ENCODE measurements around the gene TRIM65.

TRIM65 gene

DNA sequence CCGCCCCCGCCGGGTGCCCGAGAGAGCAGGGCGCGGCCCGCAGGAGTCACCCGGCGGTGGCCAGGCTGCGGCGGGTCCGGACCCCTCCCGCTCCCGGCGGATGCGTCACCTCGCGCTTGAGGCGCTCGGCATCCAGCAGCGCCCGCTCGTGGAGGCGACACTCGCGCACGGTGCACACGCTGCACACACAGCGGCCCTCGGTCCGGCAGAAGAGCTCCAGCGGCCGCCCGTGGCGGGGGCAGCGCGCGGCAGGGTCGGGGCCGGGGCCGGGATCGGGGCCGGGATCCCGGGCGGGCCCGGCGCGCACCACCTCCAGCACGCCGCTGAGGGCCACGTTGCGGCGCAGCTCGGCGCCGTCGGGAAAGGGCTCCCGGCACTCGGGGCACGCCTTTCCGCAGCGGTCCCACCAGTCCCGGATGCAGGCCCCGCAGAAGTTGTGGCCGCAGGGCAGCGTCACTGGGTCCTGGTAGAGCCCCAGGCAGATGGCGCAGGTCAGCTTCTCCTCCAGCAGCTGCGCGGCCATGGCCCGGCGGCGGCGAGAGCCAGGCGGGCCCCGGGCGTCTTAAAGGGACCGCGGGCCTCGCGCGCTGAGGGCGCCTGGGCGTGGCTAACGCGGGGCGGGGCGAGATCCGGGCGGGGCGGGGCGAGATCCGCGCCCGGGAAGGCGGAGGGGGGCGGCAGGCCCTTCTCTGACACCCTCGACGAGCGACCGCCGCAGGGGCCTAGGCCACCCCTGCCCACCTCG lies at the start of gene TRIM65:
TRIM65 (minus strand) TSS at position 537 of the 745 bp plus-strand sequence; CDS start at position 523, 14 bp downstream.
- TF ChIP-seq ZFX (IDR thresholded peaks at IDR 0.05) (peak; percentile 98), CTCF (conservative IDR thresholded peaks at IDR 0.05) (peak; percentile 65)

GRCh38 chr17:75945211-75945610 lies 48.5 kb upstream of the TRIM65 start:
- no peak for TF ChIP-seq CTCF (conservative IDR thresholded peaks at IDR 0.05)
- TF ChIP-seq ZFX (IDR thresholded peaks at IDR 0.05): no peak
- H3K27ac ChIP-seq: no peak overlapping the region

More for the DNA sequence above, at the start of gene TRIM65:
- peak within 1 kb of the TSS; percentile 94 for H3K27ac ChIP-seq

- no peak for TF ChIP-seq CTCF (conservative IDR thresholded peaks at IDR 0.05)
- no peak overlapping the region for H3K27ac ChIP-seq
Observed at GRCh38 chr17:75943491-75943890, 46.7 kb upstream of the TRIM65 start.

GRCh38 chr17:75942473-75942872 lies 45.7 kb upstream of the TRIM65 start:
- TF ChIP-seq ZFX (IDR thresholded peaks at IDR 0.05): no peak
- H3K27ac ChIP-seq: no peak overlapping the region

DNA sequence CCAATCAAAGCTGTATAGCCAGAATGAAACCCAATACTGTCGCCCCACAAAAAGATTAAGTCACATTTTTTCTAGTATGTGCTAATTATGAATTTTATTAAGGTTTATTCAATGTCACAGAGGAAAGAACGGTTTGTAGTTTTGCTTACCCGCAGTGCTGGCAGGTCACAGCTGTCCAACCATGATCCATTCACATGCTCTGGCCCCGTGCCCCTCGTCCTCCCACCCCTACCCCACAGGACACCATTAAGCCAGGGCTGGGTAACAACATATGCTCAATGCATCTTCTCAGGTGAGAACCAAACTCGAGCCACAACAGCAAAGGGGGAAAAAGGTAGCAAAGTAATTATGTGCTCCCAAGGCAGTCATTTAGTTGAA lies 44.7 kb upstream of the TRIM65 start:
- TF ChIP-seq ZFX (IDR thresholded peaks at IDR 0.05) (no peak), CTCF (conservative IDR thresholded peaks at IDR 0.05) (no peak)
- H3K27ac ChIP-seq: peak overlapping the region; percentile 84

DNA sequence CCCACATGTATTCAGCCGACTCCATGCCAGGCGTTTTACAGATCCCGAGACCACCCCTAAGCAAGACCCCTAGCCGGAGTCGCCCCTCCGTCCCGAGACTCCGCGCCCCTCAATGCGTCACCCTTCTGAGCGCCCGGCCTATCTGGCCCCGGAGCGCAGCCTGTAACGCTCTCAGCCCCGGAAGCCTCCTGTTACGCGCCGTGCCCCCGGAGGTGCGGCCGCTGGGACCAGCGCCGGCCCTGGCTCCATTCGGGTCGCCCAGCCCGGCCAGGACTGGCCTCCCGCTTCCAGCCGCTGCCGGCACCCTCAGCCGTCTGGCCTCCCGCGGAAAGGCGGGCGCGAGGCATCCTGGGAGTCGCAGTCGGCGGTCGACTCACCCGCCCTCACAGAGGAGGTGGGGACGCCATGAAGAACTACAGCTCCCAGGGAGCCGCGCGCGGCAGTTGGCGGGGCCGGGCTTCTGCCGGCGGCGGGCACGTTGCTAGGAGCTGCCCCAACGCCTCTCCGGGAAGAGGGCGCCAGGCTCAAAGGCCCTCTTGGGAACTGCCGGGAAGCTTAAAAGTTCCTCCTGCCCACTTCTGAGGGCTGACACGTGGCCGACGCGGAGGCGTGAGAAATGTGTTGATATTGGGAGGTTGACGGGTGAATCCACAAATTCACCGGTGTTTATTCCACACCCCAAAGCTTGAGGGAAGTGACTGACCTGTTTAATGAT lies 44.1 kb upstream of the TRIM65 start, which contains the start of gene FBF1:
FBF1 (minus strand) TSS at position 316 of the 715 bp plus-strand sequence. CDS start 2,893 bp downstream, outside the sequence.
- TF ChIP-seq ZFX (IDR thresholded peaks at IDR 0.05) (peak; percentile 62; the same call in 1 of the 2 replicates), CTCF (conservative IDR thresholded peaks at IDR 0.05) (no peak)
- peak within 1 kb of the TSS; percentile 84 for H3K27ac ChIP-seq

GRCh38 chr17:75937652-75938051 lies 40.9 kb upstream of the TRIM65 start:
- TF ChIP-seq CTCF (conservative IDR thresholded peaks at IDR 0.05) (no peak), ZFX (IDR thresholded peaks at IDR 0.05) (no peak)
- no peak overlapping the region for H3K27ac ChIP-seq

Measured in C4-2B (cell line).